HG02981 (cell line): ENCODE data around the gene LRRC37B.
"Not testable (repeated sequence)": the region's sequence is repeated elsewhere in the genome, so short reads cannot be mapped to it uniquely, and the experiment has no call there.

Experiments used
- ATAC-seq: cut with Tn5 transposase; IDR thresholded peaks from one replicate; pipeline ENCODE4 v1.9.1; 2021; ENCODE audit warnings: mild to moderate bottlenecking, moderate library complexity; ENCODE audit not compliant: unreplicated experiment

LRRC37B gene

DNA sequence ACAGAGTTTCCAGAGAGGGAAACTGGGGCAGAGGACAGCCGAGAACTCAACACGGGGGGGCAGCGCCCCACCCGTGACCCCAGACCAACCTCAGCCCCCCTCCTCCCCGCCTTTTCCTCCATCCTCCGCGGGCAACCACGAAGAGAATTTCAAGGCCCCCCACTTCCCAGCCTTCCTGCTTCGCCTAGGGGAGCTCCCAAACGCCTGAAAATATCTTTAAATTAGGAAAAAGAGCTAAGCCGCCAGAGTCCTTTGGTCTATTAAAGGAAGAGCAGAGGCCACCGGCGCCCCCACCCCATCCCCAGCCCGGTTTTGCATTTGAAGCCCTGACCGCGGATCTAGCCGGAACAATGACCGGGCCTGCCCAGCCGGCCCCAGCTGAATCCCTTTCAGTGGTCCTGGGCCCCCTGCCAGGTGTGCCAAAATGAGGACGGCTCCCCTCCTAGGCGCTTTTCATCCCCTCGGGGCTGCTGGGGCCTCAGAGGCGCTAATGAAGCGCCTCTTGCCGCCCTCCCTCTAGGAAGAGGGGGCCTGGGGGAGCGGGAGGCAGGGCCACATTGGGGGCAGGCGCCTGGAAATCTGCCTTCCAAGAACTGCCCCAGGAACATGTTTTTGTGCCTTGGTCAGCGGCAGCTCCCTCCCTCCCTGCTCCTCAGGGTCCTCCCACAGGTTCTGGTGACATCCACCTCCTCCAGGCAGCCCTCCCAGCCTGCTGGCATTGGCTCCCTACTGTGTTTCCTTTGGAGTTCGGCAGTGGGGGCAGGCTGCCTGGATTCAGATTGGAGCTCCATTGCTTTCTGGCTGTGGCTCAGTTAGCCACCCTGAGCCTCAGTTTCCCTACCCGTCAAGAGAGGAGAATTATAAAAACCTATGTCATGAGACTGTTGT is 78.0 kb downstream of the LRRC37B start:
- not testable (repeated sequence) for ATAC-seq

DNA sequence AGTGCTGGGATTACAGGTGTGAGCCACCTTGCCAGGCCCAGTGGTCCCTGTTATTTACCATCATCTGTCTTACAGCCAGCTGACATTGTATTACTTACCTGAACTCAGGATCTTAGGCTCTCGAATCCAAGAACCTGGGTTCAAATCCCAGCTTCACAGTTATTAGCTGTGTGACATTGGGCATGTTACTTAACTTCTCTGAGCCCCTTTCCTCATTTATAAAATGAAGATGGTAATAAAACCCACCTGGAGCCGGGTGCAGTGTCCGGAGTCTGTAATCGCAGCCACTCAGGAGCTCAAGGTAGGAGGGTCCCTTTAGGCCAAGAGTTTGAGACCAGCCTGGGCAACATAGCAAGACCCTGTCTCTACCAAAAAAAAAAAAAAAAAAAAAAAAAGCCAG is 79.7 kb downstream of the LRRC37B start:
- ATAC-seq: not testable (repeated sequence)

DNA sequence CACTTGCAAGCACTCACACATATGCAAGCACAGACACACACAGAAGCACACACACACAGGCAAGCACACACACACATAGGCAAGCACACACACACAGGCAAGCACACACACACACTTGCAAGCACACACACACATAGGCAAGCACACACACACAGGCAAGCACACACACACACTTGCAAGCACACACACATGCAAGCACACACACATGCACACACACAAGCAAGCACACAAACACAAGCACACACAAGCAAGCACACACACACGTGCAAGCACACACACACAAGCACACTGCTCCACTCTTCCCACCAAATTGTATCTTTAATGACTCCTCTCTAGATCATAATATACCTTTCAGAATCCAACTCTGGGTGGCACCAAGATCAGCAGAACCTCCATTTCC is 84.9 kb downstream of the LRRC37B start:
- not testable (repeated sequence) for ATAC-seq

DNA sequence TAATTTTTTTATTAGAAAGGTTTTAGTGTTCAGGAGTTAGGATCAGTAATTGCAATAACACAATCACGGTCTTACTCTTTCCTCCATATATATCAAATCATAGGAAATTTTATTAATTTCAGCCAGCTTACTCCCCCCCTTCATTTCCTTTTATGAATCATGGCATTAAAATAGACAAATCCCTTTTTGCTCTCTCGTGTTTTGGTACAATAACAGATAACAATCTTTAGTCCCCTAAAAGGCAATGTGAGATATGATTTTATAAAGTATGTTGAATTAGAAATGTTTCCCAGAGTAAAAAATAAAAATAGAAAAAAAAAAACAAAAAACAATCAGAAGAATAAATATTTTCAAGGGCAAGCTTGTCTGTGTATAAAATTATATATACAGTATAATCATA is 92.5 kb downstream of the LRRC37B start:
- ATAC-seq: no peak

DNA sequence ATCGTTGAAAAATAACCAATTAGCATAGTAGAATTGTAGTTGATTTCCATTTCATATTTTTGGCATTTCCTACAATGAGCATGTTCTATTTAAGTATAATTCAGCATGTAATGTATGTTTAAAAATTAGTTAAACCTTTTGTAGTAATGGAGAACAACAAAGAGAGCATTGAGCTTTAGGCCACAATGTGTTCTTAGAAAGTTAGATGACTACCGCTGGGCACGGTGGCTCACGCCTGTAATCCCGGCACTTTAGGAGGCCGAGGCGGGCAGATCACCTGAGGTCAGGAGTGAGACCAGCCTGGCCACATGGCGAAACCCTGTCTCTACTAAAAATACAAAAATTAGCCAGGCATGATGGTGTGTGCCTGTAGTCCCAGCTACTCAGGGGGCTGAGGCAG is 93.1 kb downstream of the LRRC37B start:
- ATAC-seq: not testable (repeated sequence)

DNA sequence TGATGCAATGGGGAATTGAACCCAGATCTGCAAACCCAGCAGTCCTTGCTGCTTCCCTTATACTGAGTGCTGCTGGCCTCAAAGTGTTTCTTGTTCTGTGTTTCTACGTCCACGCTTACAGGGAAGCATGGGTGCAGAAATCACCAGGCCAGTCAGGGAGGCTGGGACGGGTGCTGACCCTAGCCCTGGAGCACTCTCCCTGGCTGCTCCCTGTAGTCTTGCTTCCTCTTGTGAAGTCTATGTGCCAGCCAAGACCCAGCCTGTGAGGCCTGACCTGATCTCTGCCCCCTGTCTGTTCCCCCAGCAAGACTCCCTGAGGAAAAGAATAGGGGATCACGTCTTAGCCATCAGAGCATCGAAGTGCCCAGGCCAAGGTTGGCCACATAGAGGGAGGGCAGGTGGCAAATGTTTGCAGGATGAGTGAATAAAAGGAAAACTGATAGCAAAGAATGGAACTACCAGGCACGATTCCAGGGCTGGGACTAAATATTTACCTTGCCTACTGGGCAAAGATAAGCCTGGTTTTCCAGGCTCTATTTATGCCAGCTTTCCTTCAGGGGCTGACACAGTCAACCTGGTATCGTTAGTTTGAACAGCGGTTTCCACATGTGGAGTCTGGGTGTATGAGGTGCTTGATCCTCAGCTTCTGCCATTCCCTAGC is 93.9 kb downstream of the LRRC37B start:
- no peak for ATAC-seq

DNA sequence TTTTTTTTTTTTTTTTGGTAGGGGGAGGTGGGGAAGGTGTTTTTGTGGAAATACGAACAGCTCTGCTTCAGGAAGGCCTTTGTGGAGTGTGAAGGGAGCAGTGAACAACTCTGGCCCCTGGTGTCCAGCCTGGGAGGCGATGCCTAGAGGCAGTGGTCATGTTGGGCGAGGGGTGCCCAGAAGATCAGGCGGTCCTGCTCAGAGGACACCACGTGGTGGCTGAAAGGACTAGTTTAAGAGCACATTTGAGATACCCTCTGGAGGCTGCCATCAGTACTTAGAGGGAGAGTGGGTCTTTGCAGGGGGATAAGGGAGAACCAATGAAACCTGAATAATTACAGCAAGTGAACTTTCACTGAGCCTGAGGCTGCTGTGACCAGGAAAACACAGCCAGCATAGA is 95.0 kb downstream of the LRRC37B start:
- ATAC-seq: no peak

DNA sequence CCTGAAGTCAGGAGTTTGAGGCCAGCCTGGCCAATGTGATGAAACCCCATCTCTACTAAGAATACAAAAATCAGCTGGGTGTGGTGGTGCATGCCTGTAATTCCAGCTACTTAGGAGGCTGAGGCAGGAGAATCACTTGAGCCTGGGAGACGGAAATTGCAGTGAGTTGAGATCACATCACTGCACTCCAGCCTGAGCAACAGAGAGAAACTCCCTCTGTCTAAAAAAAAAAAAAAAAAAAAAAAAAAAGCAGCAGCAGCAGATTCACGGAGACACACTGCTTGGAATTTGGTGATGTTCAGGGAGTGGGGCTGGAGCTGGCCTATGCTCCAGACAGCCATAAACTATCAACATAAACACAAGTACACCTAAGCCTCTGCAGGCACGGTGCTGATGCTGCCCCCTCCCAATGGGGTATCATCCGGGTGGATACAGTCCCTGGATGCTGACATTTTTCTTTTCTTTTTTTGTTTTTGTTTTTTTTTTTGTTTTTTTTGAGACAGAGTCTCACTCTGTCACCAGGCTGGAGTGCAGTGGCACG is 95.5 kb downstream of the LRRC37B start:
- no peak for ATAC-seq
